GM10248 (cell line): ENCODE measurements around the gene MPPED1.

ENCODE experiments used
- CTCF ChIA-PET: fragments of 300-600 bp; sonication (Branson Sonifier 250); formaldehyde crosslinking; extraction: SDS; loops from one replicate; lab custom pipeline; 2021; ENCODE audit warnings: antibody characterized with exemption; lab: Yijun Ruan, JAX
- POLR2A ChIA-PET: fragments of 350-650 bp; sonication (Branson Sonifier 250); formaldehyde crosslinking; extraction: SDS; loops from one replicate; lab custom pipeline; 2020; ENCODE audit warnings: antibody characterized with exemption; lab: Yijun Ruan, JAX
- DNase-seq: peaks from one replicate; pipeline ENCODE4 v3.0.0; 2012; ENCODE audit errors: extremely low spot score
- TF ChIP-seq, protein P1 (sequence below): IDR thresholded peaks from 2 replicates; pipeline ENCODE4 v1.5.1; 2012; ENCODE audit warnings: mild to moderate bottlenecking, low read depth; ENCODE audit errors: extremely low read depth, missing control alignments, control extremely low read depth

The MPPED1 gene

DNA sequence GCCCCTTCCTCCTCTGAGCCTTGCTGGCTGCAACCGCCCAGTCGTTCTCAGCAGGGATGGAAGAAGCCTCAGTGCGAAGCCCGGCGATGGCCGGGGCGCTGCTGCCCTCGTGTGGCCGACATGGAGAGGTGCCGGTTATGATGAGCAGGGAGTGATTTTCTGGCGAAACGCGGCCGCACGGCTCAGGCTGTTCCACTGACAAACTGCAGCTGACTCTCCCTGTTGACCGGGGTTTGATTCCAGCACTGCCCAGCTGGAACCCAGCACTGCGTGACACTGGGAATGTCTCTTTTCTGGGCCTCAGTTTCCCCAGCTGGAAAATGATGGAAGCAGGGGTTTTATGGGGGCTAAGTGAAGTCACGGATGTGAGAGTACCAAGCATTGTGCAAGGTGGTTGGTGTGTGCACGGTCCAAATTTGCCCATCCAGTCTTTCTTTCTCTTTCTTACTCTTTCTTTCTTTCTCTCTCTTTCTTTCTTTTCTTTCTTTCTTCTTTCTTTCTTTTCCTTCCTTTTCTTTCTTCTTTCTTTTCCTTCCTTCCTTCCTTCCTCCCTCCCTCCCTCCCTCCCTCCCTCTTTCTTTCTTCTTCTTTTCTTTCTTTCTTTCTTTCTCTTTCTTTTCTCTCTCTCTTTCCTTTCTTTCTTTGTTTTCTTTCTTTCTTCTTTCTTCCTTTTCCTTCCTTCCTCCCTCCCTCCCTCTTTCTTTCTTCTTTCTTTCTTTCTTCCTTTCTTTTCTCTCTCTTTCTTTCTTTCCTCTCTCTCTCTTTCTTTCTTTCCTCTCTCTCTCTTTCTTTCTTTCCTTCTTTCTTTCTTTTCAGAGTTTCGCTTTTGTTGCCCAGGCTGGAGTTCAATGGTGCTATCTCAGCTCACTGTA, 25.8 kb upstream of the MPPED1 start:
- DNase-seq, result peak; percentile 89
- TF ChIP-seq, protein P1, sequence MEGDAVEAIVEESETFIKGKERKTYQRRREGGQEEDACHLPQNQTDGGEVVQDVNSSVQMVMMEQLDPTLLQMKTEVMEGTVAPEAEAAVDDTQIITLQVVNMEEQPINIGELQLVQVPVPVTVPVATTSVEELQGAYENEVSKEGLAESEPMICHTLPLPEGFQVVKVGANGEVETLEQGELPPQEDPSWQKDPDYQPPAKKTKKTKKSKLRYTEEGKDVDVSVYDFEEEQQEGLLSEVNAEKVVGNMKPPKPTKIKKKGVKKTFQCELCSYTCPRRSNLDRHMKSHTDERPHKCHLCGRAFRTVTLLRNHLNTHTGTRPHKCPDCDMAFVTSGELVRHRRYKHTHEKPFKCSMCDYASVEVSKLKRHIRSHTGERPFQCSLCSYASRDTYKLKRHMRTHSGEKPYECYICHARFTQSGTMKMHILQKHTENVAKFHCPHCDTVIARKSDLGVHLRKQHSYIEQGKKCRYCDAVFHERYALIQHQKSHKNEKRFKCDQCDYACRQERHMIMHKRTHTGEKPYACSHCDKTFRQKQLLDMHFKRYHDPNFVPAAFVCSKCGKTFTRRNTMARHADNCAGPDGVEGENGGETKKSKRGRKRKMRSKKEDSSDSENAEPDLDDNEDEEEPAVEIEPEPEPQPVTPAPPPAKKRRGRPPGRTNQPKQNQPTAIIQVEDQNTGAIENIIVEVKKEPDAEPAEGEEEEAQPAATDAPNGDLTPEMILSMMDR, result peak; percentile 94
- POLR2A ChIA-PET, result no interaction called here
- CTCF ChIA-PET, result interaction anchor here (0.9 to 6.5 kb wide), 5 partner anchors 28 to 329 kb away, joined by 3 to 50 read pairs (median 6); no protein-coding TSS in a partner anchor

DNA sequence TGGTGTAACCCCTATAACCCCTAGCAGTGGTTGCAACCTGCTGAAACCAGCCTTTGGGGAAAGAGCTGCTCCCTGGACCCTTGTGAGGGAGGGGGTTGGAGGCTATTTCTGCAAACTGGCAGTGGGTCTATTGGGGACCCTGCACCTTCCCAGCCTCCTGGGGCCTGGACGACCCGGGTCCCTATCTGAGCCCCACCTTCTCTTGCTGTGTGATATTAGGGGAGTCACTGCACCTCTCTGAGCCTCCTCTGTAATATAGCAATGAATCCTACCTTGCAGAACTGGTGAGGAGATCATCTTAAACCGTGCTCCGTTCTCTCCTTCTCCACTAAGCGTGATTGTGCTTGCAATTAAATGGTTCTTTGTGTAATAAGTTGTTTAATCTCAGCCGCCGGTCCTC, 24.0 kb upstream of the MPPED1 start:
- POLR2A ChIA-PET, result no interaction called here
- CTCF ChIA-PET, result interaction anchor here (1.0 to 6.5 kb wide), 8 partner anchors 9 to 200 kb away, joined by 3 to 50 read pairs (median 4); no protein-coding TSS in a partner anchor
- TF ChIP-seq, protein P1, result no peak
- no peak for DNase-seq

DNA sequence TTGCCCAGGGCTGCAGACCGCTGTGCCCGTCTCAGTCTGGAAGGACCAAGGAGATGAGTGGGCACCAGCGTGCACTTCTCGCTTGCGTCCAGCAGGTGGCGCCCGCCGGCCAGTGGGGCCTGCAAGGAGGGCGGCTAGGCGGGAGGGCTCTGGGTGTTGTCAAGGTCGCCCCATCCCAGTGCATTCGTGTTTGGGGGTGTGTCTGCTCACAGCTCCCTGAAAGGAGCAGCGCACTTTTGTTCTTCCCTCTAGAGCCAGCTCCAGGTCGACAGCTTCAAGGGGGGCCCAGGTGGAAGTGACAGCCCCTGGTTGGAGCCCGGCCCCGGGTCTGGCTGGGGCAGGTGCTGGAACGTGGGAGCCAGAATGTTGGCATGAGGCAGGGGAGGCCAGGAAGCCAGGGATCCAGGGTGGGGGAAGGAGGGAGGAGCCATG, 23.4 kb upstream of the MPPED1 start:
- ChIA-PET POLR2A (no interaction called here), CTCF (interaction anchor here (1.1 to 1.8 kb wide), 6 partner anchors 10 to 201 kb away, joined by 3 to 8 read pairs (median 4); no protein-coding TSS in a partner anchor)
- peak; percentile 85 for DNase-seq
- TF ChIP-seq, protein P1, result peak; percentile 99

DNA sequence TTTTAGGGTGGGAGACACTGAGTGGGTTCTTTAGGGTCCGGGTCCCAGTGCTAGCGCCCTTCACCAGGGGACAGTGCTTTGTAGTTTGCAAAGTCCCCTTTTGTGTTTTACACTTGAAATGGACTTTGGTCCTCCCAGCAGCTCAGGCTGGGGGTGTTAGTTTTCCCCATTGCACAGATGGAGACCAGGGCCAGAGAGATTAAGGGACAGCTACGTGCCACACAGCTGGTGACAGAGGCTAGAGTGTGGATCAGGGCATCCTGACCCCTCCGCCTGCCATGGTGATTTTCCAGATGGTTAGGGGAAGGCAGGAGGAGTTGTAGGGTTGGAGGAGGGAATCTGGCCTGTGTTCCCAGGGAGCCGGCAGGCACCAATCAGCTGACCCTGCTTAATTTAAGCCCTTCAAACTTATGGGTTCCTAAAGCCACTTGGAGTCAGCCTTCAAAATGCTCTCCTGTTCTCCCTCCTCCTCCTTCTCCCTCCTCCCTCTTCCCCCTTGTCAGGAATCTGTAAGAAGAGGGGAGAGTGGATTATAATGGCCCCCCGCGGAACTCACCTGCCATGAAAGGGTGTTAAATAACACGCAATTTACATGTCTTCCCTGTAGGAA, 22.5 kb upstream of the MPPED1 start:
- DNase-seq, result no peak
- CTCF ChIA-PET, result interaction anchor here (0.8 to 1.8 kb wide), 5 partner anchors 11 to 1238 kb away, joined by 3 to 7 read pairs (median 4); no protein-coding TSS in a partner anchor
- TF ChIP-seq, protein P1, result no peak
- POLR2A ChIA-PET, result no interaction called here

GRCh38 chr22:43390166-43390565, 21.6 kb upstream of the MPPED1 start:
- CTCF ChIA-PET, result interaction anchor here (0.9 to 1.8 kb wide), 3 partner anchors 12 to 16 kb away, joined by 3 to 7 read pairs (median 4); no protein-coding TSS in a partner anchor
- POLR2A ChIA-PET, result no interaction called here
- TF ChIP-seq, protein P1, result no peak
- DNase-seq, result no peak

DNA sequence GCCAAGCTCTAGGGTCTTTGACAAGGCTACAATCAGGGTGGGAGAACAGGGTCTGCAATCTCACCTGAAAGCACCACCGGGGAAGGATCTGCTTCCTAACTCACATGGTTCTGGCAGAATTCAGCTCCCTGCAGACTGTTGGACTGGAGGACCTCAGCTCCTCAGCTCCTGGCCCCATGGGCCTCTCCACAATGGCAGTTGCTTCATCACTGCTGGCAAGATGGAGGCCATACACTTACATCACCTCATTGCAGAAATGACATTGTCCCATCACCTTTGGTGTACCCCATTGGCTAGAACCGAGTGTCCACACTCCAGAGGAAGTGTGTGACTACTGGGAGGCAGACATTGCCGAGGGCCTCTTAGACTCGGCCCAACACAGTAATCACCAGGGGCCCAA, 20.9 kb upstream of the MPPED1 start:
- POLR2A ChIA-PET, result no interaction called here
- TF ChIP-seq, protein P1, result no peak
- CTCF ChIA-PET, result no interaction called here
- DNase-seq, result no peak
